Parathyroid adenoma (tissue), 2 donors: ENCODE measurements around the gene SLC16A11.

Experiments
- H2AFZ ChIP-seq: fragments of 300-600 bp; sonication (generic); one replicate; pipeline ENCODE4 v1.7.0; 2017; ENCODE audit warnings: antibody characterized with exemption, mild to moderate bottlenecking
- H3K27ac ChIP-seq: fragments of 300-600 bp; sonication (generic); one replicate; pipeline ENCODE4 v1.7.0; 2017
- H3K27me3 ChIP-seq: fragments of 300-600 bp; sonication (generic); one replicate; pipeline ENCODE4 v1.7.0; 2017; ENCODE audit warnings: low read length; ENCODE audit not compliant: control insufficient read depth, insufficient read depth
- H3K36me3 ChIP-seq: fragments of 300-600 bp; sonication (generic); one replicate; pipeline ENCODE4 v1.7.0; 2017; ENCODE audit warnings: low read length; ENCODE audit not compliant: control insufficient read depth, insufficient read depth
- H3K4me1 ChIP-seq: fragments of 300-600 bp; sonication (generic); one replicate; pipeline ENCODE4 v1.7.0; 2017; ENCODE audit warnings: control low read depth
- H3K4me2 ChIP-seq: fragments of 300-600 bp; sonication (generic); one replicate; pipeline ENCODE4 v1.7.0; 2017; ENCODE audit warnings: low read length
- H3K4me3 ChIP-seq: fragments of 300-600 bp; sonication (generic); one replicate; pipeline ENCODE4 v1.7.0; 2017; ENCODE audit warnings: low read depth, low read length
- H3K79me2 ChIP-seq: fragments of 300-600 bp; sonication (generic); one replicate; pipeline ENCODE4 v1.7.0; 2017; ENCODE audit warnings: control low read depth
- H3K9ac ChIP-seq: fragments of 300-600 bp; sonication (generic); one replicate; pipeline ENCODE4 v1.7.0; 2017; ENCODE audit warnings: mild to moderate bottlenecking
- H3K9me3 ChIP-seq: fragments of 300-600 bp; sonication (generic); one replicate; pipeline ENCODE4 v1.7.0; 2017; ENCODE audit warnings: low read length; ENCODE audit not compliant: control insufficient read depth
- CTCF ChIP-seq: fragments of 300-600 bp; sonication (generic); IDR thresholded peaks from one replicate; pipeline ENCODE4 v1.7.0; 2017; ENCODE audit warnings: antibody characterized with exemption, mild to moderate bottlenecking
- donor health status: primary hyperparathyroidism.

The SLC16A11 gene

GRCh38 chr17:7016418-7016817 lies 27.5 kb downstream of the SLC16A11 start:
- Histone ChIP-seq H3K79me2 (peaks cover 9% of the 10 kb centered on the region), H3K27ac (no peak overlapping the region), H3K4me3 (no peak overlapping the region), H3K9ac (no peak overlapping the region), H2AFZ (no peak overlapping the region), H3K27me3 (no peaks in the 10 kb centered on the region), H3K9me3 (no peaks in the 10 kb centered on the region), H3K36me3 (no peaks in the 10 kb centered on the region), H3K4me1 (peaks cover 12% of the 10 kb centered on the region), H3K4me2 (no peak overlapping the region)
- no peak for TF ChIP-seq CTCF

GRCh38 chr17:7014995-7015958 lies 28.6 kb downstream of the SLC16A11 start:
- Histone ChIP-seq H3K36me3 (no peaks in the 10 kb centered on the region), H3K9ac (peak overlapping the region; percentile 57), H3K4me2 (peak overlapping the region; percentile 56), H3K27me3 (no peaks in the 10 kb centered on the region), H3K79me2 (peaks cover 20% of the 10 kb centered on the region), H3K4me1 (peaks cover 23% of the 10 kb centered on the region), H3K9me3 (no peaks in the 10 kb centered on the region), H2AFZ (peak overlapping the region; percentile 93), H3K4me3 (peak overlapping the region; percentile 91), H3K27ac (peak overlapping the region; percentile 99)
- TF ChIP-seq CTCF = no peak

- peak overlapping the region; percentile 91 for H3K4me3 ChIP-seq
- no peaks in the 10 kb centered on the region for H3K9me3 ChIP-seq
- peaks cover 24% of the 10 kb centered on the region for H3K4me1 ChIP-seq
- no peaks in the 10 kb centered on the region for H3K27me3 ChIP-seq
- H3K79me2 ChIP-seq = peaks cover 26% of the 10 kb centered on the region
- peak; percentile 68 for TF ChIP-seq CTCF
- no peaks in the 10 kb centered on the region for H3K36me3 ChIP-seq
- peak overlapping the region; percentile 99 for H3K27ac ChIP-seq
- H3K9ac ChIP-seq = peak overlapping the region; percentile 42
- H2AFZ ChIP-seq = peak overlapping the region; percentile 93
- H3K4me2 ChIP-seq = peak overlapping the region; percentile 89
These were observed 29.5 kb downstream of the SLC16A11 start for GRCh38 chr17:7014261-7014994.

- peak overlapping the region; percentile 99 for H3K27ac ChIP-seq
- peak overlapping the region; percentile 98 for H2AFZ ChIP-seq
- peak overlapping the region; percentile 91 for H3K4me3 ChIP-seq
- H3K27me3 ChIP-seq = no peaks in the 10 kb centered on the region
- H3K36me3 ChIP-seq = no peaks in the 10 kb centered on the region
- no peak for TF ChIP-seq CTCF
- no peaks in the 10 kb centered on the region for H3K9me3 ChIP-seq
- H3K79me2 ChIP-seq = peaks cover 27% of the 10 kb centered on the region
- peak overlapping the region; percentile 95 for H3K9ac ChIP-seq
- H3K4me1 ChIP-seq = peaks cover 24% of the 10 kb centered on the region
- H3K4me2 ChIP-seq = peak overlapping the region; percentile 89
These were observed 32.0 kb downstream of the SLC16A11 start for GRCh38 chr17:7011942-7012254.
